NCI-H748 (cell line): ENCODE results near the gene SMARCA1.
"Not testable (repeated sequence)": the region's sequence is repeated elsewhere in the genome, so short reads cannot be mapped to it uniquely, and the experiment has no call there.

Experiments used
- DNase-seq: peaks from one replicate; lab custom pipeline; 2025; ENCODE audit not compliant: unreplicated experiment; lab: John Stamatoyannopoulos, UW

Gene SMARCA1, protein sequence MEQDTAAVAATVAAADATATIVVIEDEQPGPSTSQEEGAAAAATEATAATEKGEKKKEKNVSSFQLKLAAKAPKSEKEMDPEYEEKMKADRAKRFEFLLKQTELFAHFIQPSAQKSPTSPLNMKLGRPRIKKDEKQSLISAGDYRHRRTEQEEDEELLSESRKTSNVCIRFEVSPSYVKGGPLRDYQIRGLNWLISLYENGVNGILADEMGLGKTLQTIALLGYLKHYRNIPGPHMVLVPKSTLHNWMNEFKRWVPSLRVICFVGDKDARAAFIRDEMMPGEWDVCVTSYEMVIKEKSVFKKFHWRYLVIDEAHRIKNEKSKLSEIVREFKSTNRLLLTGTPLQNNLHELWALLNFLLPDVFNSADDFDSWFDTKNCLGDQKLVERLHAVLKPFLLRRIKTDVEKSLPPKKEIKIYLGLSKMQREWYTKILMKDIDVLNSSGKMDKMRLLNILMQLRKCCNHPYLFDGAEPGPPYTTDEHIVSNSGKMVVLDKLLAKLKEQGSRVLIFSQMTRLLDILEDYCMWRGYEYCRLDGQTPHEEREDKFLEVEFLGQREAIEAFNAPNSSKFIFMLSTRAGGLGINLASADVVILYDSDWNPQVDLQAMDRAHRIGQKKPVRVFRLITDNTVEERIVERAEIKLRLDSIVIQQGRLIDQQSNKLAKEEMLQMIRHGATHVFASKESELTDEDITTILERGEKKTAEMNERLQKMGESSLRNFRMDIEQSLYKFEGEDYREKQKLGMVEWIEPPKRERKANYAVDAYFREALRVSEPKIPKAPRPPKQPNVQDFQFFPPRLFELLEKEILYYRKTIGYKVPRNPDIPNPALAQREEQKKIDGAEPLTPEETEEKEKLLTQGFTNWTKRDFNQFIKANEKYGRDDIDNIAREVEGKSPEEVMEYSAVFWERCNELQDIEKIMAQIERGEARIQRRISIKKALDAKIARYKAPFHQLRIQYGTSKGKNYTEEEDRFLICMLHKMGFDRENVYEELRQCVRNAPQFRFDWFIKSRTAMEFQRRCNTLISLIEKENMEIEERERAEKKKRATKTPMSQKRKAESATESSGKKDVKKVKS

GRCh38 chrX:129523079-129523911 is at the start of gene SMARCA1:
Gene SMARCA1, minus strand, starts transcription at chrX:129523490. Its CDS starts 120 bp downstream, at chrX:129523370.
- DNase-seq: peak; percentile 73

GRCh38 chrX:129572422-129572821 is 49.1 kb upstream of the SMARCA1 start:
- no peak for DNase-seq

DNA sequence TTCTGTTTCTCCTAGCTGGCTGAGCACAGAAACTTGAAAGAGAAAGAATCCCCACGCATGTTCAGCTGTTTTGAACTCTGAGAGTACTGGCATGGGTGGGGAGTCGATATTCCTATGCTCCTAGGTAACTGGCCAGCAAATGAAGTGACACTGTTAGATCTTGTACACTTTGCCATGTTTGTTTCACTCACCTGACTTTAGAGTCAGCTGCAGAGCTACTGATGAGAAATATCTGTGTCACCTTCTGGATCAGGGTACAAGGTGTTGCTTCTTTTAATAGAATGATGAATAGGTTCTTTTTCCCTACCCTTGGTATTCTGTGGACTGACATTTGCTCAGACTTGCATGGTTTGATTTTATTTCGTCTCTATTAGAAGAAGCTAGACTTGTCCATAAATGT is 45.1 kb upstream of the SMARCA1 start:
- DNase-seq: no peak

DNA sequence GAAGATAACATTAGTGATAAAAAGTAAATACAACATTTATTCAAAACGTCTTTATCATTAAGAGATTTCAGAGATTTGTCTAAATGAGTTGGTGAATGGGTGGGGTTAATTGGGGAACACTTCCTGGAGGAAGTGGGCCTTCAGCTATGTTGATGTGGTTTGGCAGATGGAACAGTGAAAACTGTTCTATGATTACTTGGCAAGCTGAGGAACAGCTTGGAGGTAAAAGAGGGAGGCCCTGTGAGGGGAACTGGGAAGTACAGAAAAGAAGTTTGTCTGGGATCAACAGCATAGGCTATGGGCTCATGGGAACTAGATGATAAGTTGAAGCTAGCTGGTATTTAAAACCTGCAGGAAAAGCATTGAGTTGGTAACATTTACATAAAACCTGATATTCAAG is 42.8 kb upstream of the SMARCA1 start:
- no peak for DNase-seq

DNA sequence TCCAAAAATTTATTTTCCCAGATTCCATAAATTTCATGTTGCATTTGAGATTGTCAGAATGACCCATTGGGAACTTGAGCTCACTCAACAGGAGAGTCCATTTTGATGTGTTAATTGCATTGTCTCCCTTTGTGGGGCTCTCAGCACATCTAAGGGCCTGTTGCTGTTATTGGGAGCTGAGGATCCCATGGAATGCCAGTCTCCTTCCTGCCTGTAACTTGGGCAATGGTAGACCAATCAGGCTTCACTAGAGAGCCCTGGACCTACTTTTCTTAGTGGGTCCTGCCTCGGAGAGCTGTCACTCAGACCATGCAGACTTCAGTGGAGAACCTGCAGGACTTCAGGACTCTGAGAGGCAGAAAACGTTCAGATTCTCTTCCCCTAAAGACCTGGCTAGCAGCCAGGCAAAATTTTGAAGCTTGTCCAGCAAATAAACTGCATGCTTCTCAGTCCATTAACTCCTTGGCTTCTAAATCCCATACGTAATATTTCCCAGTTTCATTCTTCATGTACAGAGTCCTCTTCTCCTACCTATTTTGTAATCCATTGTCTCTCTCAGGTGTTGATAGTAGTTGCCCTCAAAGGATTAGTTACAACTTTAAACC is 41.9 kb upstream of the SMARCA1 start:
- no peak for DNase-seq

DNA sequence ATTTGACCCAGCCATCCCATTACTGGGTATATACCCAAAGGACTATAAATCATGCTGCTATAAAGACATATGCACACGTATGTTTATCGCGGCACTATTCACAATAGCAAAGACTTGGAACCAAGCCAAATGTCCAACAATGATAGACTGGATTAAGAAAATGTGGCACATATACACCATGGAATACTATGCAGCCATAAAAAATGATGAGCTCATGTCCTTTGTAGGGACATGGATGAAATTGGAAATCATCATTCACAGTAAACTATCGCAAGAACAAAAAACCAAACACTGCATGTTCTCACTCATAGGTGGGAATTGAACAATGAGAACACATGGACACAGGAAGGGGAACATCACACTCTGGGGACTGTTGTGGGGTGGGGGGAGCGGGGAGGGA is 41.1 kb upstream of the SMARCA1 start:
- DNase-seq: not testable (repeated sequence)

DNA sequence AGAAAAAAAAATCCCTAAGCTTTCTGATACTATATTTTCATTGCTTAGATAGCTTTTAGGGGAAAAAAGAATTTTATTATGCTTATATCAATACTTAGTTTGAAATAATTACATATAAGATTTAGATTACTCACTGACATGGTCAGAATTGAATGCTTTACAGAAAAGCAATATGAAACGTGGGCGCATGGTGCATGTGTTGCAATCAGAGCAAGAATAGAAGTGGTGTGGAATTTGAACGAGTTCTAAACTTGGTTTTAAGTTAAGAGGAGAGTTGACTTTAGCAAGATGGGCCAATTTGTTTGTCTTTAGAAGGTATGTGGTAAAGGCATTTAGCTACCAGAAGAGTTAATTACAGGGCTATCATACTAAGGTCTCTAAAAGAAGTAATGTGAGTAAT is 38.2 kb upstream of the SMARCA1 start:
- no peak for DNase-seq

DNA sequence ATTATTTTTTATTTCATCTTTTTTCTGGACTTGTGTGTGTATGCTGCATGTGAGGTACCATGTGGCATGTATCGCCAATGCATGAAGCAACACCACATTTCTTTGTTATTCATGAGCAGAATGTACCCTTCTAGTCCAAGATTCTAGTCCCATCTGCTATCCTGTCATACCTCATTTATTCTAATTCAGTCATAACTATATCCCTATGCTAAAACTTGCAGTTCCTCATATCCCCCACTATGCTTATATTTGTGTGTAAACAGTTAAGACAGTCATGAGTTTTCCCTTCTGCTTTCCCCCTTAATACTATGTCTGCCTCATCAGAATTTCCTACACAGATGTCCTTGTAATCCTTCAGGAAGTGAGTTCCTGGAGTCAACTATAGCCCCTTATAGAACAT is 36.5 kb upstream of the SMARCA1 start:
- DNase-seq: no peak

DNA sequence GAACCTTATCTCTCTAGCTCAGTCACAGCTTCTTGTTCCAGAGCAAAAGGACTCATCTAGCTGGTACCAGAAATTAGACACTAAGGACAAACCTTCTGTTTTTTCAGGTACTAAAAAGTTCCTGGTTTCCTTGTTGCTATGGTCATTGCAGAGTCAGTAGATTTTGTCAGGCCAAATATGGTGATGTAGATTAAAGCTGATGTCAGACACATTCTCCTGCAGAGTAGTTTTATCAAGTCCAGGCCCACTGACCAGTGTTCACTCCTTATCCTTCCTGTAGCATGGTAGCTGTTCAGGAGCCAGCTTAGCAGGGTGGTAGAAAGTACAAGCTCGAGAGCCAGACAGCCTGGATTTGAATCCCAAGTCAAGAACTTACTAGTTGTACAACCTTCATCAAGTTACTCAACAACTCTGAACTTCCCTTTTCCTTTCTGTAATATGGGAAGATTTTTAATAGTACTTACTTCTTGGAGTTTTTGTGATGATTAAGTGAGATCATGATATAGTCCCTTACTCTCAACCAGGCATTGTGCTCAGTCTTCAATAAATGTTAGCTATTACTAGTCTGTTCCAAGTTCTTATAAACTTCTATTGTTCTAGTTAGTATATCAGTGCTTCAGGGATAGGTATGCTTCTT is 34.7 kb upstream of the SMARCA1 start:
- DNase-seq: no peak

DNA sequence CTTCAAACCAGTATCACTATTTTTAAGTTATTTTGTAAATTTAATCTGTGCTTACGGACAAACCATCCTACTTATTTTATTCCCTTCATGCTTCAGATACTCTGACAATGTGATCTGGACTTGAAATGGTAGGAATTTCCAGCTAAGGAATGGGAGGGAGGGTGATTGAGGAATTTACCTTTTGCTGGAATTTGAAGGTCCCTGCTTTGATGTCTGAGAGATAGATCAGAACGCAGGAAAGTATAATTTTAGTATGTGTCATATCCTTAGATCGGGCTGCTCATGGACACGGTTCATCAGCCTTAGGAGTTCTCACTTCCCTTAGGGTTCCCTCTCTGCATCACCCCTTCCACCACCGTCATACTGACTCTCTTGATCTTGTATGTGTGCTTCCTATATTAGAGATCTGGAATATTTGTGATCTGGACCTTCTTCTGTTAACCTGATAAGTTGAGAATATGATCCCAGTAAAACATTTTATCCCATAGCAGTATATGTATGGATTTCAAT is 33.6 kb upstream of the SMARCA1 start:
- no peak for DNase-seq

DNA sequence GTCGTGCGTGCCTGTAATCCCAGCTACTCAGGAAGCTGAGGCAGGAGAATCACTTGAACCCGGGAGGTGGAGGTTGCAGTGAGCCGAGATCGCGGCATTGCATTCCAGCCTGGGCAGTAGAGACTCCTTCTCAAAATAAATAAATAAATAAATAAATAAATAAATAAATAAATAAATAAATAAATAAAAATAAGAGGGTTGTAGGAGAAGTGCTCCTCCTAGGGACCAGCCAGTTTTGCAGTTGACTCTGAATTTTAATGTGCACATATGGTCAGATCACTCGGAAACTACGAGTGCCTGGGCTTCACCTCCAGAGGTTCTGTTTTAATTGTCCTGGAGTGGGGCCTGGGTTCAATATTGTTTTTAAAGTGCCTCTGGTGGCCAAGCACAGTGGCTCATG is 31.5 kb upstream of the SMARCA1 start:
- not testable (repeated sequence) for DNase-seq

GRCh38 chrX:129553619-129554288 is 30.5 kb upstream of the SMARCA1 start:
- DNase-seq: no peak

DNA sequence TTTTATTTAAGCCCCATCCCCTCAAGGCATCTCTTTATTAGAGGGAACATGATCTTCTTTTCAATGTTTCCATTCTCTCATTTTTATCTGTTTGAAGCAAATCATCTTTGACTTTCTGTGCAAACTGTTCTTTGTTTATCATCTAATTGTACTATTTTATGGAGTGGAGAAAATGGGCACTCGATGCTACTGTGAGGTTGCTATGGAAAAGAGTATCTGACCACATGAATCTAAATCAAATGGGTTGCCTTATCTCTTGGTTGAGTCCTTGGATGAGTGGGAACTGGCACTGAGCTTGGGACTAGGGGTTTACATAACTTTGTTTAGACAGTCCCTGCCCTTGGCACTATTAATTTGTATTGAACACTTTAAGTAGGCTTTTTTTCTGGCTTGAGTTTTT is 25.8 kb upstream of the SMARCA1 start:
- DNase-seq: peak; percentile 86

GRCh38 chrX:129545408-129545807 is 22.1 kb upstream of the SMARCA1 start:
- DNase-seq: no peak

- DNase-seq: no peak
Observed at GRCh38 chrX:129544780-129545179, 21.5 kb upstream of the SMARCA1 start.

DNA sequence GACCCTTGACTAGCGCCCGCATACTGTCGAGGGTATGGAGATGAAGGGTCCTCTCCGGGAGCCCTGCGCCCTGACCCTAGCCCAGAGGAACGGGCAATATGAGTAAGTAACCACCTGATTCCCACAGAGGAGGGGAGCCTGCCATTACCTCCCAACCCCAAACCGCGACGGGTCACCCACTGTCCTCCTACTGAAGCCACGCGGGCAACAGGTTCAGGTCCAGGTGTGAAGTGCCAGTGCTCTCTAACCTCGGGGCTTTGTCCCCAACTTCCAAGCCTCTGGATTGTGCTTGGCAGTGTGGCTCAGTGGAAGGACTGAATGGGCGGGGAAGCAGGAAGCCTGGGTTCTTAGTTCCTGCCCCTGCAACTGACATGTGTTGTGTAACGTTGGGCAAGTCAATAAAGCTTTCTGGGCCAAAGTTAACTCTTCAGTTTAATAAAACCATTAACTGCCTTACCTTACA is 17.5 kb upstream of the SMARCA1 start:
- DNase-seq: peak; percentile 44

DNA sequence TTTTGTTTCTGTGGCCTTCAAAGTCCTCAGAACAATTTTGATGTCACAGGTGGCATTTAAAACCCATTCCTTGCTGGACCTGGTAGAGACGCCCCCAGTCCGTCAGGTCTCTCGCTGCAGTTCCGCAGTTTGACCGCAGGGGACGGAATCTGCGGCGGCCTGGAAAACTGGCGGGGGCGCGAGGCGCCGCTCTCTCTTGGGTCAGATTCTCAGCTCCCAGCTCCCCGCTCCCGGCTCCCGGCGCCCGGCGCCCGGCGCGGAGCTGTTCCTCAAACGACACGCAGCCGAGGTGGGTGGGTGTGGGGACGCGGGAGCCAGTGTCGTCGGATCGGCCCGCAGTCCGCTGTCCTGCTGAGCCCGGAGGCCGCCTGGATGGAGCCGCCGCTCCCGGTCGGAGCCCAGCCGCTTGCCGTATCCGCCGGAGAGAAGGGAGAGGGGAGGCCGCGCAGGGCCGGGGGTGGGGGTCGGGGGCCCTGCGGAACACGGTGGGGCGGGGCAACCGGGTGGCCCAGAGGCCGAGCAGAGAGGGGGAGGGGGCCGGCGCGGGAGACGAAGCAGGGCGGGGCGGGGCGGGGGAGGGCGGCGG is 16.9 kb upstream of the SMARCA1 start, which contains the start of gene OCRL:
OCRL (plus strand) TSS at position 192 of the 586 bp plus-strand sequence; CDS start at position 373, 181 bp downstream.
- peak; percentile 78 for DNase-seq

DNA sequence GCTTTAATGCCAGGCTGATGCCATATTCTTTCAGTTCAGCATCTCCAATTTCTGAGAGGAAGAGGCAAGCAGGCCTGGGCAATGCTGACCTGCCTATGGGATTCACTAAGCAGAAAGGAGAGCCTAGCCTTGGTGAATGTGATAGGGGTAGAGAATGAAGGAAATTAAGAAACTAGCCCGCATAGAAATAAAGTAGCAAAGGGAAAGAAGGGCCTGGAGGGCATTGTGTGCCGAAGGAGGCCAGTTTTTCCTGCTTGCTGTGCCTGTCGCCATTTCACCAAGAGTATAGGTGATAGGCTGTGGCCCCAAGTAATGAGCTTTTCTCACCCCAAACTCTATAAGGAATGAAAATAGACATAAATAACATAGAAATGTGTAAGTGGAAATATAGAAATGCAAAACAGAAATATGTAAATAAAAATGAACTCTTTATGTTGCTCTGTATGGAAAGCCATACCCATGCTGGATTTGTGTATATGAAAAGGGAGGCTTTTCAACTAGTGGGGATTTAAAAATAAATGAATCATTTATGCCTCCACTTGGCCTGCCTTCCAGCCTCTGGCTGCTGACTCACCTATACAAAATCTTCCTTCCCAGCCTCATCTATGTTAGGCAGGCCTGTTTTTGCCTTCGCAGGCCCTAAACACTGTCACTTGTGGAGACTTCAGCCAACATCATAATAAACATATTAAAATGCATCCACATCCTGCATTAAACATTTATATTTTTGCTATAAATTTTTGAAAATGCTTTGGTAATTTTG is 11.7 kb upstream of the SMARCA1 start:
- no peak for DNase-seq
